HG03442 (cell line): Measurements from ENCODE around the gene CYP3A4.
"Not testable (repeated sequence)": the region's sequence is repeated elsewhere in the genome, so short reads cannot be mapped to it uniquely, and the experiment has no call there.

Experiments
- ATAC-seq: cut with Tn5 transposase; IDR thresholded peaks from one replicate; pipeline ENCODE4 v1.9.1; 2021; ENCODE audit warnings: mild to moderate bottlenecking, moderate library complexity; ENCODE audit not compliant: unreplicated experiment

The CYP3A4 gene

GRCh38 chr7:99784007-99784406, at the start of gene CYP3A4:
Gene CYP3A4 (minus strand): TSS chr7:99784184. CDS start chr7:99784081, 103 bp downstream.
- no peak for ATAC-seq

- ATAC-seq = no peak
These were observed 49.4 kb upstream of the CYP3A4 start for GRCh38 chr7:99833289-99833877.

- ATAC-seq = no peak
These were observed 47.6 kb upstream of the CYP3A4 start for GRCh38 chr7:99831595-99831994.

GRCh38 chr7:99829524-99830160, 45.7 kb upstream of the CYP3A4 start:
- no peak for ATAC-seq

- no peak for ATAC-seq
These were observed 44.8 kb upstream of the CYP3A4 start for GRCh38 chr7:99828811-99829210.

- ATAC-seq = no peak
These were observed 43.2 kb upstream of the CYP3A4 start for GRCh38 chr7:99827040-99827778.

GRCh38 chr7:99825873-99826272, 41.9 kb upstream of the CYP3A4 start:
- no peak for ATAC-seq

GRCh38 chr7:99825452-99825851, 41.5 kb upstream of the CYP3A4 start:
- no peak for ATAC-seq

- no peak for ATAC-seq
These were observed 40.1 kb upstream of the CYP3A4 start for GRCh38 chr7:99824091-99824490.

- ATAC-seq = no peak
These were observed 39.0 kb upstream of the CYP3A4 start for GRCh38 chr7:99822731-99823718.

GRCh38 chr7:99820408-99821027, 36.5 kb upstream of the CYP3A4 start:
- ATAC-seq = no peak

GRCh38 chr7:99808766-99809165, 24.8 kb upstream of the CYP3A4 start:
- no peak for ATAC-seq

- ATAC-seq = no peak
These were observed 23.0 kb upstream of the CYP3A4 start for GRCh38 chr7:99806839-99807478.

GRCh38 chr7:99805641-99806040, 21.7 kb upstream of the CYP3A4 start:
- no peak for ATAC-seq

- not testable (repeated sequence) for ATAC-seq
These were observed 19.1 kb upstream of the CYP3A4 start for GRCh38 chr7:99803118-99803517.

GRCh38 chr7:99801407-99801806, 17.4 kb upstream of the CYP3A4 start:
- not testable (repeated sequence) for ATAC-seq

GRCh38 chr7:99798972-99799371, 15.0 kb upstream of the CYP3A4 start:
- ATAC-seq = no peak

GRCh38 chr7:99795864-99796263, 11.9 kb upstream of the CYP3A4 start:
- ATAC-seq = not testable (repeated sequence)

- no peak for ATAC-seq
These were observed 10.9 kb upstream of the CYP3A4 start for GRCh38 chr7:99794585-99795502.
